Activated T-helper 2 cell treated with anti-CD3 and anti-CD28 coated beads, Interferon-gamma antibody, Interleukin-2, Interleukin-4, amounts not matched to agents 10 μg/mL and 5 μg/mL and 100 μg/mL, durations not matched to agents 14 hours and 24 hours and 36 hours (primary cell): ENCODE measurements around the gene CSK. TPM values are rescaled to one million over a fixed set of nuclear protein-coding genes. Genes with fewer than 3 reads are reported as not detected.

Experiments used
- DNase-seq: peaks from one replicate; pipeline ENCODE4 v3.0.0; 2021; ENCODE audit warnings: low spot score
- H3K27ac Mint-ChIP-seq: one replicate; pipeline ENCODE4 v1.8.0; 2021; ENCODE audit warnings: mixed read lengths
- H3K27me3 Mint-ChIP-seq: one replicate; pipeline ENCODE4 v1.8.0; 2021; ENCODE audit warnings: low read depth, mixed read lengths
- H3K36me3 Mint-ChIP-seq: one replicate; pipeline ENCODE4 v1.8.0; 2021; ENCODE audit warnings: low read depth, mixed read lengths
- H3K4me1 Mint-ChIP-seq: one replicate; pipeline ENCODE4 v1.8.0; 2021; ENCODE audit warnings: low read depth, mixed read lengths
- H3K4me3 Mint-ChIP-seq: one replicate; pipeline ENCODE4 v1.8.0; 2021; ENCODE audit warnings: low read depth, mild to moderate bottlenecking, moderate library complexity, mixed read lengths
- H3K9me3 Mint-ChIP-seq: one replicate; pipeline ENCODE4 v1.8.0; 2021; ENCODE audit warnings: mixed read lengths
- intact Hi-C: fragments of 100-400 bp; cut with micrococcal nuclease; formaldehyde crosslinking; loops from one replicate; pipeline ENCODE4 v1.15.1; 2023
- total RNA-seq: library from RNA; stranded (reverse); gene quantifications from 2 replicates; pipeline ENCODE4 v1.2.3, GENCODE V29; 2022

The CSK gene
- total RNA-seq, 1 donor from 2014 or later, result 266 TPM

DNA sequence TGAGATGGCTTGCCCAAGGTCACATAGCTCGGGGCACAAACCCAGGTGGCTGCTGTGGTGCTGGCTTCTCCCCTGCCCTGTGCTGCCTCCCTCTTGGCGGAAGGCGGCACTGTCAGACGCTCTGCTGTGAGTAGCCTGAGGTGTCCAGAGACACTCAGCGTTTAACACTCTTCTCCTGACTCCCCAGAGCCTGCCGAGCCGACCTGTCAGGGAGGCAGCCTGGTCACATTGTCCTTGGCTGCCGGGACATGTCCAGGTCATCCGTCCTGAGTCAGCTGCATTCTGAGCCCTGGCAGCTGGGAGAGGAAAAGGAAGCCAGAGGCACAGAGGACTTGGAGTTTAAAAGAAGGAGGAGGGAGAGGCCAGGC lies 35.5 kb downstream of the CSK start:
- Mint-ChIP-seq H3K9me3 (no peaks in the 10 kb centered on the region), H3K4me1 (peaks cover 10% of the 10 kb centered on the region), H3K4me3 (no peak overlapping the region), H3K27me3 (peaks cover 2% of the 10 kb centered on the region), H3K36me3 (no peaks in the 10 kb centered on the region), H3K27ac (peak overlapping the region; percentile 42)
- DNase-seq, result no peak
- intact Hi-C loops, result no loop called here

DNA sequence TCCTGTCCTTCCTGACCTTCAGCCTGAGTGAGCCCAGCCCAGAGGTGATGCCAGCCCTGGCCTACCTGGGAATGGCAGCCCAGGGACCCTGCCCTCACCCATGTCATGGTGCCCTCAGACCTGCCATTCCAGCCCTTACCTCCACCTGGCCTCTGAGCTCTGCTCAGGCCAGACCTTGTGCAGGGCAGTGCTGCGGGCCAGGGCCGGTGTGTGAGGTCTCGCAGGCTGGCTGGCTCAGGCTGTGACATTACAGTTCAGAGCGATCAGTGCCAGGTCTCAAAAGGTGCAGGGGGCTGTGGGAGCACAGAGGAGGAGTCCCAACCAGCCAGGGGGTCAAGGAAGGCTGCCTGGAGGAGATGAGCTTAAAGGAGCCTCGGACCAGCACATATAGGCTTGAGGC lies 38.2 kb downstream of the CSK start:
- Mint-ChIP-seq H3K4me3 (no peak overlapping the region), H3K27ac (no peak overlapping the region), H3K4me1 (peaks cover 10% of the 10 kb centered on the region), H3K36me3 (no peaks in the 10 kb centered on the region), H3K27me3 (peaks cover 8% of the 10 kb centered on the region), H3K9me3 (no peaks in the 10 kb centered on the region)
- no peak for DNase-seq
- intact Hi-C loops, result no loop called here

DNA sequence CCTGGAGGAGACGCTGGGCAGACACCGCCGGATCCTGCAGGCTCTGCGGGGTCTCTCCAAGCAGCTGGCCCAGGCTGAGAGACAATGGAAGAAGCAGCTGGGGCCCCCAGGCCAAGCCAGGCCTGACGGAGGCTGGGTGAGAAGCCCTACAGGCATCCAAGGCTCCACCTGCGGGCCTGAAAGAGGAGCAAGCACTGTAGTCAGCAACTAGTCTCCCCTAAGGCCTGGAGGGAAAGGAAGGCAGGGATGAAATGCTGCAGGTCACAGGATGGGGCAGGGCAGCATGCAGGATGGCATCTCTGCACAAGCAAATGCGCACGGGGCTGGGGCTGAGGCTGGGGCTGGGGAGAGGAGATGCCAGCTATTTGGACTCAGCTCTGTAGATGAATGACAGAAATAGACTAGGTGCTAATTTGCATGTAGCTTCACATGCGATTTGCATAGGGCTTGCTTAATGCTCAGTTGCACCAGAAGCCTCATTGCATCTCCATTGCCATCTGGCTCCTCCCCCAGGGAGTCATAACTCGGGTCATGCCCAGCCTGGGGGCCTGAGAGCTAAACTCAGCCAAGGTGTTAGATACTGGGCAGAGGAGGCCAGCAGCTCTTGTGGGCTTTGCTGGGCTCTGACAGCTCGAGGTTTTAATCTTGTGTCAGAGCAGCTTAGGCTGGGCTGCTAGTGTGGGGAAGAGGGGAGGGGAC lies 39.4 kb downstream of the CSK start:
- DNase-seq, result no peak
- no peak overlapping the region for H3K4me3 Mint-ChIP-seq
- no peaks in the 10 kb centered on the region for H3K36me3 Mint-ChIP-seq

DNA sequence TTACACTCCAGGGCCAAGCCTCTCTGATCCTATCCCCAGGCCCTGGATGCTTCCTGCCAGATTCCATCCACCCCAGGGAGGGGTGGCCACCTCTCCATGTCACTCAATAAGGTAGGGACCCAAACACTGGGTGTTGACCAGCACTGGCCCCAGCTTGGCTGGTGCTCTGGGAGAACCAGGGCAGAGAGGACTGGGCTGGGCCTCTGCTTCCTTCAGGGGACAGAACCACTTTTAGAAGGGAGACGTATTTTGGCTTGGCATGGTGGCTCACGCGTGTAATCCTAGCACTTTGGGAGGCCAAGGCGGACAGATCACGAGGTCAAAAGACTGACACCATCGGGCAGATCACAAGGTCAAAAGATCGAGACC lies 39.9 kb downstream of the CSK start:
- no peaks in the 10 kb centered on the region for H3K36me3 Mint-ChIP-seq
- H3K27ac Mint-ChIP-seq, result no peak overlapping the region
- no peaks in the 10 kb centered on the region for H3K9me3 Mint-ChIP-seq
- intact Hi-C loops, result no loop called here
- no peak for DNase-seq
- H3K27me3 Mint-ChIP-seq, result peaks cover 12% of the 10 kb centered on the region
- H3K4me3 Mint-ChIP-seq, result no peak overlapping the region
- H3K4me1 Mint-ChIP-seq, result peaks cover 7% of the 10 kb centered on the region

More for the DNA sequence above, 39.4 kb downstream of the CSK start:
- H3K4me1 Mint-ChIP-seq, result peaks cover 7% of the 10 kb centered on the region
- peaks cover 10% of the 10 kb centered on the region for H3K27me3 Mint-ChIP-seq
- intact Hi-C loops, result no loop called here
- H3K27ac Mint-ChIP-seq, result no peak overlapping the region
- no peaks in the 10 kb centered on the region for H3K9me3 Mint-ChIP-seq

DNA sequence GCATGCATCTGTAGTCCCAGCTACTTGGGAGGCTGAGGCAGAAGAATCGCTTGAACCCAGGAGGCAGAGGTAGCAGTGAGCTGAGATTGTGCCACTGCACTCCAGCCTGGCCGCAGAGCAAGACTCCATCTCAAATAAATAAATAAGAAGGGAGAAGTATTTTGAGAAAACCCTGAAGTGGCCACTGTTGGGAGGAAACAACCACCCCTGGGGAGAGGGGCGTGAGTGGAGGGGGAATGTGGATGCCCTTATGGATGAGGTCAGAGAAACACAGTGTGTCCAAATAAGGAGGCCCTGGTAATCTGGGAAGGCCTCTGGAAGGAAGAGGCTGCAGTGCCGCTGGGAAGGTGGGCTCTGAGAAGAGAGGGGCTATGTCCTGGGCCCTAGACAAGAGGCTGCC lies 40.4 kb downstream of the CSK start:
- intact Hi-C loops, result no loop called here
- Mint-ChIP-seq H3K27ac (no peak overlapping the region), H3K4me3 (no peak overlapping the region), H3K4me1 (peaks cover 7% of the 10 kb centered on the region), H3K36me3 (no peaks in the 10 kb centered on the region), H3K9me3 (no peaks in the 10 kb centered on the region), H3K27me3 (peaks cover 16% of the 10 kb centered on the region)
- DNase-seq, result no peak

DNA sequence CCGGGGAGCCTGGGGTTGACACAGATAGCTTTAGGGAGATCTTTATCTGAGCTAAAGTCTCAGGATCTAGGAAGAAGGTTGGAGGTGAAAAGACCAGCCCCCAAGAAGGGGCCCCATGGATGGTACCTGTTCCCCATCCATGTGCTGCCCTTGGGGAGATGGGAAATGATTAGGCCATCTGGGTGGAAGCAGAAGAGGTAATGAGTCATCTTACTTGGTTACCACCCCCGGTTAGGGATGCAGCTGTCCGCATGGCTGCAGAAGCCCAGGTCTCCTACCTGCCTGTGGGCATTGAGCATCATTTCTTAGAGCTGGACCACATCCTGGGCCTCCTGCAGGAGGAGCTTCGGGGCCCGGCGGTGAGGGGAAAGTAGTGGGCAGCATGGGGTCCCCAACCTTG lies 41.4 kb downstream of the CSK start:
- intact Hi-C loops, result no loop called here

DNA sequence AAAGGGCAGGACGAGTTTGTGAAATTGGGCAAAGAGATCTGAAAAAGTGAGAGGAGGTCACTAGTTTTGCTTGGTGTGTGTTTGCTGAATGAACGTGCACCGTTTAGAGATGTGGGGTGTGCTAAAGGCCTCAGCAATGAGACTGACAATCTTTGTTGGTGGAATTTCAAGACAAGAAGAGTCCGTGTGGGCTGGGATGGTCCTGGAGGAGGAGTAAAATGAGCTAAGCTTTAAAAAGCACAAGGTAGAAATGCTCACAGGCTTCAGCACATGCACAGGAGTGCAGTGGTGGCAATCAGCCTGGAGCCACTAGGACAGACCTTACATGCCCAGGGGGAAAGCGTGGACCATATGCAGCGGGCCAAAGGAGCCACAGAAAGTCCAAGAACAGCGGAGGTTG lies 43.1 kb downstream of the CSK start:
- intact Hi-C loops, result no loop called here
- H3K9me3 Mint-ChIP-seq, result no peaks in the 10 kb centered on the region
- H3K4me1 Mint-ChIP-seq, result peaks cover 3% of the 10 kb centered on the region
- H3K27ac Mint-ChIP-seq, result no peak overlapping the region
- H3K4me3 Mint-ChIP-seq, result no peak overlapping the region
- H3K27me3 Mint-ChIP-seq, result peaks cover 25% of the 10 kb centered on the region
- H3K36me3 Mint-ChIP-seq, result no peaks in the 10 kb centered on the region
- no peak for DNase-seq

More for the DNA sequence above, 41.4 kb downstream of the CSK start:
- Mint-ChIP-seq H3K4me3 (no peak overlapping the region), H3K27me3 (peaks cover 23% of the 10 kb centered on the region), H3K27ac (no peak overlapping the region), H3K36me3 (no peaks in the 10 kb centered on the region), H3K9me3 (no peaks in the 10 kb centered on the region), H3K4me1 (peaks cover 6% of the 10 kb centered on the region)
- DNase-seq, result no peak

DNA sequence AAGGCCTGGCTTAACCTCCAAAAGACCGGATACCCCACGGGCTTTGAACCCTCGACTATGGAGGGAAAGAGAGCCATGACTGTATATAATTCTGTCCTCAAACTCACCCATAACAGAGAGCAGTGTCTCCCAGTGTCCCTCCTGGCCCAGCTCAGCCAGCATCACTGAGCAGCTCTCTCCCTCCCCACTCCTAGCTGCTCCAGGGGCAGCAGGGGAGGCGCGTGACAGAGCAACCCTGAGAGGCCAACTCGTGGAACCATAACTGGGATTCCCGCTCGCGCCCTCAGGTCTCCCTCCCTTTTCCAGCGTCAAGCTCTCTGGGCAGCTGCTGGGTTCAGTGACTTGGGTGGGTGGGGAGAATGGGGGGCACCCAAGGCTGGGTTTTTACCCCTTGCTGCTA lies 44.0 kb downstream of the CSK start:
- Mint-ChIP-seq H3K27ac (no peak overlapping the region), H3K9me3 (no peaks in the 10 kb centered on the region), H3K36me3 (no peaks in the 10 kb centered on the region), H3K27me3 (peaks cover 25% of the 10 kb centered on the region), H3K4me1 (peaks cover 3% of the 10 kb centered on the region), H3K4me3 (no peak overlapping the region)
- intact Hi-C loops, result no loop called here
- no peak for DNase-seq

DNA sequence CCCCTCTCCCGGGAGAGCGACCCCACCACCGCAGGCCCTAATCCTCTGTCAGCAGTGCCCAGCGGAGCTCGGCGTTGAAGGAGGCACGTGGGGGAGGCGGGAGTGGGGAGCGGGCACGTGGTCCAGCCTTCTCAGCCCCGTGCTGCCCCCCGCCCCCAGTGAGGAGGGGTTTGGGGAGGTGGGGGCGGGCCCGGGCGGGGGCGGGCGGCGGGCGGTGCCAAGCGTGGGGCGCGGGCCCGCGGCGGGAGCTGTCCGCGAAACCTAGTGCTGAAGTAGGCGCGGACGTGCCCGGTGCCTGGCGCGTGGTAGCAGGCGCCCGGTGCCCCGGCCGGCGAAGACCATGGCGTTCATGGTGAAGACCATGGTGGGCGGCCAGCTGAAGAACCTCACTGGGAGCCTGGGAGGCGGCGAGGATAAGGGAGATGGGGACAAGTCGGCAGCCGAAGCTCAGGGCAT lies 44.5 kb downstream of the CSK start, which contains the start of gene CPLX3:
TSS of gene CPLX3 (plus strand) at position 264 of the 456 bp plus-strand sequence. CDS start at position 341, 77 bp downstream.
- H3K4me1 Mint-ChIP-seq, result peaks cover 3% of the 10 kb centered on the region
- no peak within 1 kb of the TSS for H3K27ac Mint-ChIP-seq
- intact Hi-C loops, result no loop called here
- H3K9me3 Mint-ChIP-seq, result no peaks in the 10 kb centered on the region
- DNase-seq, result peak; percentile 55
- no peak within 1 kb of the TSS for H3K4me3 Mint-ChIP-seq
- H3K36me3 Mint-ChIP-seq, result no peaks in the 10 kb centered on the region
- H3K27me3 Mint-ChIP-seq, result peaks cover 25% of the 10 kb centered on the region

DNA sequence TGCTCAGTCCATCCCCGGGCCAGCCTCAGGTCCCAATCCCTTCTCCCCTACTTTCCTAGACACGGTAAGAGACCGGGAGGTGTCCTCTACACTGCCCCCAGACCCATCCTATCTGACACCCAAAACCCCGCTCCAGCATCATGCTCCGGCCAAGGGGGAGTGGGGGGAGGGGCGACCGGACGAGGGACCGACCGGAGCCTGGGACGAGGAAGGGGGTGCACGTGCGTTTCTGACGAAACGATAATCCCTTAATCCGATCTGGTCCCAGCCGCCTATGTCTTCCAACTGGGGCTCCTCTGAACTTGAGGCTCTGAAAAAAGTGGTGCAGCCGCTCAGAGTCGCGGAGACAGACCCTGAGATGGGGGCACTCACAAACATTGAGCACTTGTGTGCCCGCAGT lies 45.0 kb downstream of the CSK start:
- DNase-seq, result no peak
- Mint-ChIP-seq H3K27me3 (peaks cover 25% of the 10 kb centered on the region), H3K4me3 (no peak overlapping the region), H3K36me3 (no peaks in the 10 kb centered on the region), H3K27ac (no peak overlapping the region), H3K9me3 (no peaks in the 10 kb centered on the region), H3K4me1 (peaks cover 3% of the 10 kb centered on the region)
- intact Hi-C loops, result no loop called here

DNA sequence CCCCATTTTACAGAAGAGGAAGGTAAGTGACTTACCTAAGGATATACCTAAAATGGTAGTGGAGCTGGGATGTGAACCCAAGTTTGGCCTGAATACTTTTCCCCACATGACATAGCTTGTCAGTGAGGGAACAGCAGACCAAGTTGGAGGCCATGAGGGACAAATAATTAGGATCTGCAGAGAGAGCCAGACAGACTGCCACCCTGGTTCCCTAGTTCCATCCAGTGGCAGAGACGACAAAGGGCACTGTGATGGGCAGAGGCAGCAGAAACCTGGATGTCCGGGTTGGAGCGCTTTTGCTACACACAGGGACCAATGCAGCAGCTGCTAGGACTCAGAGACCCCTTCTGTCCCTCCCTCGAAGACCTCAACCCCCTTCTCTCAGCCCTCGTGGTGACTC lies 45.7 kb downstream of the CSK start:
- no peak overlapping the region for H3K27ac Mint-ChIP-seq
- no peaks in the 10 kb centered on the region for H3K36me3 Mint-ChIP-seq
- peaks cover 25% of the 10 kb centered on the region for H3K27me3 Mint-ChIP-seq
- no peak overlapping the region for H3K4me3 Mint-ChIP-seq
- DNase-seq, result no peak
- intact Hi-C loops, result no loop called here
- H3K9me3 Mint-ChIP-seq, result no peaks in the 10 kb centered on the region
- peaks cover 3% of the 10 kb centered on the region for H3K4me1 Mint-ChIP-seq

DNA sequence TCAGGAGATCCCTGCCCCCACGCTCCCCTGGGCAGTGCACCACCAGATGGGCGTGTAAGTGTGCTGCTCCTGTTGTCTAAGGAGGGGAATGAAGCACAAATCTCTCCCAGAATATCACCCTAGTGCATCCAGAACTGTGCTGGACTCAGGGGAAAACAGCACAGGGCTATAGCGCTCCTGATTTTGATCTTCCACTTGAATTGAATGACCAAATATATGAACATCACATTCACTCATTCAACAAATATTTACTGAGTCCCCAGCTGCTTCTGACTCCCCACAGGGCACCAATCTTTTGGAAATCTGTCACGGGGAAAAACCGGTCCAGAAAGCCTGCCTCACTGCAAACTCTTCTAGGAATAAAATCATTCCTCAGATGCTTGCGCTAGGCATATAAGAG lies 47.0 kb downstream of the CSK start:
- H3K4me1 Mint-ChIP-seq, result peaks cover 3% of the 10 kb centered on the region
- intact Hi-C loops, result no loop called here
- no peak for DNase-seq
- H3K9me3 Mint-ChIP-seq, result no peaks in the 10 kb centered on the region
- H3K36me3 Mint-ChIP-seq, result no peaks in the 10 kb centered on the region
- H3K4me3 Mint-ChIP-seq, result no peak overlapping the region
- no peak overlapping the region for H3K27ac Mint-ChIP-seq
- peaks cover 25% of the 10 kb centered on the region for H3K27me3 Mint-ChIP-seq

DNA sequence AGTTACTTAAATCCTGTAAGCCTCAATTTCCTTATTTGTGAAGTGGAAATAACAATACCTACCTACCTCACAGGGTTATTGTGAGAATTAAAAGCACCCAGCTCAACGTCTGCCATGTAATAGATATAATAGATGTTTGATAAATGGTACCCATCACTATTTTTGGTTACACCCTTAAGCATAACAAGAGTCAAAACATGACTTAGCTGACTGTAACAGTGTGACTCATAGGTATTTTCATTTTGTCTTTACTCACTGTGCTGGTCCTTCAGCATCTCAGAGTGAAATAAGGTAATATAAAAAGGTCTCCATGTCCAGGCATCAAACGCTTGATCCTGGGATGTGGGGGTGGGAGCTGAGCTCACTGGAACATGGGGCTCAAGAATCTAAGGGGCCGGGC lies 47.6 kb downstream of the CSK start:
- Mint-ChIP-seq H3K27ac (no peak overlapping the region), H3K36me3 (no peaks in the 10 kb centered on the region), H3K4me3 (no peak overlapping the region), H3K27me3 (peaks cover 23% of the 10 kb centered on the region), H3K4me1 (peaks cover 3% of the 10 kb centered on the region), H3K9me3 (no peaks in the 10 kb centered on the region)
- no peak for DNase-seq
- intact Hi-C loops, result no loop called here

DNA sequence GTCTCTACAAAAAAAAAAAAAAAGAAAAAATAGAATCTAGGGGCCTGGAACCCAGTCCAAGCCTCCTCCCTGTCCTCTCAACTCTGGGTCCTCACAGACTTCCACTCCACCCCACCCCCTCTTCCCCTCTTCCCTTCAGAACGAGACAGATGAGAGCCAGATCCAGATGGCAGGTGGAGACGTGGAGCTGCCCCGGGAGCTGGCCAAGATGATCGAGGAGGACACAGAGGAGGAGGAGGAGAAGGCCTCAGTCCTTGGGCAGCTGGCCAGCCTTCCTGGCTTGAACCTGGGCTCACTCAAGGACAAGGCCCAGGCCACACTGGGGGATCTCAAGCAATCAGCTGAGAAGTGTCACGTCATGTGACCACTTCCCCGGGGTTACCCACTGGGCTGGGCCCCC lies 48.1 kb downstream of the CSK start:
- no peak overlapping the region for H3K27ac Mint-ChIP-seq
- intact Hi-C loops, result no loop called here
- no peaks in the 10 kb centered on the region for H3K9me3 Mint-ChIP-seq
- H3K4me3 Mint-ChIP-seq, result no peak overlapping the region
- no peak for DNase-seq
- peaks cover 18% of the 10 kb centered on the region for H3K27me3 Mint-ChIP-seq
- H3K4me1 Mint-ChIP-seq, result peaks cover 5% of the 10 kb centered on the region
- peaks cover under 1% of the 10 kb centered on the region for H3K36me3 Mint-ChIP-seq
